Stimulated activated effector memory CD8-positive, alpha-beta T cell treated with anti-CD3 and anti-CD28 coated beads, Interleukin-12 subunit alpha, Interleukin-12 subunit beta, amount 100 ng/mL, for 72 hours (primary cell): ENCODE data around the gene TCFL5.

Source experiments
- ATAC-seq: fragments of 150-1000 bp; cut with Tn5 transposase; 2 replicates; pipeline ENCODE4 v1.10.0; 2021
- DNase-seq, 2 donors: peaks; one replicate each; pipeline ENCODE4 v3.0.0; 2021 to 2022; ENCODE audit warnings: low spot score in 2 of 2
- H3K27ac Mint-ChIP-seq: one replicate; pipeline ENCODE4 v1.8.0; 2022; ENCODE audit warnings: mild to moderate bottlenecking, mixed read lengths
- H3K36me3 Mint-ChIP-seq: one replicate; pipeline ENCODE4 v1.8.0; 2022; ENCODE audit warnings: mild to moderate bottlenecking, mixed read lengths
- H3K4me1 Mint-ChIP-seq: one replicate; pipeline ENCODE4 v1.8.0; 2022; ENCODE audit warnings: mixed read lengths
- H3K4me3 Mint-ChIP-seq: one replicate; pipeline ENCODE4 v1.8.0; 2022; ENCODE audit warnings: mild to moderate bottlenecking, mixed read lengths
- H3K9me3 Mint-ChIP-seq: one replicate; pipeline ENCODE4 v1.8.0; 2022; ENCODE audit warnings: mixed read lengths

TCFL5 gene

DNA sequence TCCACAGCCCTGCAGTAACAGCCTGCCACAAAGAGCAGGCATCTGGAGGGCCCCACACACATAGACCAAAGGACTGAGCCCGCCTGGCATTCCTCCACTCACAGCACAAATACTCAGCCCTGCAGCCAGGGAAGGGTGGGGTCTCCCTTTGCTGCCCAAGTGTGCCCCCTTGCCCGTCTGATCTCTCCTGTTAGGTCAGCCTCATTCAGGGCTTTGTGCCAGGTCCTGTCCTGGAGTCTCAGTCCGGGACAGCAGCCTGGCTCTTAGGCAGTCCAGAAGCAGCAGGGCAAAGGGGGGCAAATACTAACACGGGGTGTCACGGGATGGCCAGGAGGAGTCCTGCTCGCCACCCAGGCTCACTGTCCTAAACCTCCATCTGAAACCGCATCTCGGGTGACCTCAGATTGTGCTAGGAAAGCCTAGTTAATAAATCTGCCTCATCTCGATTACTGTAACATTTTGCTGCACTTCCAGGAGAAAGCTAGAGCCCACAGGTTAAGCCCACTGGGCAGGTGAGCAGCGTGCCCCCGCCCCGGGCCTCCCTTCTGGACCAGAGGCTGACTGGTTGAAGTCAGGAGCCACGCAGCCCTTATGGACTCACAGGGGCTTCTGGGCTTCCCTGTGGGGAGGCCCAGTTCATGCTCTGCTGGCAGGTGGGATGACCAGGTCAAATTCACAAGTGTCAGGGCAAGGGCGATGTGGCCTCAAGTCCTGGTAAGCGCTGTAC lies 60.2 kb downstream of the TCFL5 start:
- peaks cover 36% of the 10 kb centered on the region for H3K4me1 Mint-ChIP-seq
- no peak for ATAC-seq
- no peak overlapping the region for H3K27ac Mint-ChIP-seq
- no peak for DNase-seq
- H3K36me3 Mint-ChIP-seq, result peaks cover 69% of the 10 kb centered on the region
- no peaks in the 10 kb centered on the region for H3K9me3 Mint-ChIP-seq
- H3K4me3 Mint-ChIP-seq, result no peak overlapping the region

GRCh38 chr20:62800314-62801259 lies 61.0 kb downstream of the TCFL5 start:
- Mint-ChIP-seq H3K4me1 (peaks cover 28% of the 10 kb centered on the region), H3K9me3 (no peaks in the 10 kb centered on the region), H3K27ac (no peak overlapping the region), H3K4me3 (no peak overlapping the region), H3K36me3 (peaks cover 71% of the 10 kb centered on the region)
- no peak for ATAC-seq
- DNase-seq, result no peak

- no peak for DNase-seq
- H3K4me3 Mint-ChIP-seq, result no peak overlapping the region
- H3K4me1 Mint-ChIP-seq, result peaks cover 28% of the 10 kb centered on the region
- H3K36me3 Mint-ChIP-seq, result peaks cover 76% of the 10 kb centered on the region
- no peak overlapping the region for H3K27ac Mint-ChIP-seq
- H3K9me3 Mint-ChIP-seq, result no peaks in the 10 kb centered on the region
- ATAC-seq, result no peak
Observed at GRCh38 chr20:62799873-62800272, 61.7 kb downstream of the TCFL5 start.

GRCh38 chr20:62799459-62799858 lies 62.2 kb downstream of the TCFL5 start:
- H3K36me3 Mint-ChIP-seq, result peaks cover 76% of the 10 kb centered on the region
- DNase-seq, result no peak
- no peak overlapping the region for H3K4me3 Mint-ChIP-seq
- H3K4me1 Mint-ChIP-seq, result peaks cover 28% of the 10 kb centered on the region
- H3K9me3 Mint-ChIP-seq, result no peaks in the 10 kb centered on the region
- no peak for ATAC-seq
- H3K27ac Mint-ChIP-seq, result no peak overlapping the region

GRCh38 chr20:62799036-62799435 lies 62.6 kb downstream of the TCFL5 start:
- DNase-seq (no peak), ATAC-seq (no peak)
- Mint-ChIP-seq H3K36me3 (peaks cover 76% of the 10 kb centered on the region), H3K4me1 (peaks cover 25% of the 10 kb centered on the region), H3K4me3 (no peak overlapping the region), H3K27ac (no peak overlapping the region), H3K9me3 (no peaks in the 10 kb centered on the region)

- H3K36me3 Mint-ChIP-seq, result peaks cover 72% of the 10 kb centered on the region
- H3K9me3 Mint-ChIP-seq, result no peaks in the 10 kb centered on the region
- H3K27ac Mint-ChIP-seq, result peak overlapping the region; percentile 76
- DNase-seq (no peak), ATAC-seq (no peak)
- H3K4me3 Mint-ChIP-seq, result peak overlapping the region; percentile 80
- H3K4me1 Mint-ChIP-seq, result peaks cover 31% of the 10 kb centered on the region
Observed at GRCh38 chr20:62797671-62798532, 63.7 kb downstream of the TCFL5 start.

DNA sequence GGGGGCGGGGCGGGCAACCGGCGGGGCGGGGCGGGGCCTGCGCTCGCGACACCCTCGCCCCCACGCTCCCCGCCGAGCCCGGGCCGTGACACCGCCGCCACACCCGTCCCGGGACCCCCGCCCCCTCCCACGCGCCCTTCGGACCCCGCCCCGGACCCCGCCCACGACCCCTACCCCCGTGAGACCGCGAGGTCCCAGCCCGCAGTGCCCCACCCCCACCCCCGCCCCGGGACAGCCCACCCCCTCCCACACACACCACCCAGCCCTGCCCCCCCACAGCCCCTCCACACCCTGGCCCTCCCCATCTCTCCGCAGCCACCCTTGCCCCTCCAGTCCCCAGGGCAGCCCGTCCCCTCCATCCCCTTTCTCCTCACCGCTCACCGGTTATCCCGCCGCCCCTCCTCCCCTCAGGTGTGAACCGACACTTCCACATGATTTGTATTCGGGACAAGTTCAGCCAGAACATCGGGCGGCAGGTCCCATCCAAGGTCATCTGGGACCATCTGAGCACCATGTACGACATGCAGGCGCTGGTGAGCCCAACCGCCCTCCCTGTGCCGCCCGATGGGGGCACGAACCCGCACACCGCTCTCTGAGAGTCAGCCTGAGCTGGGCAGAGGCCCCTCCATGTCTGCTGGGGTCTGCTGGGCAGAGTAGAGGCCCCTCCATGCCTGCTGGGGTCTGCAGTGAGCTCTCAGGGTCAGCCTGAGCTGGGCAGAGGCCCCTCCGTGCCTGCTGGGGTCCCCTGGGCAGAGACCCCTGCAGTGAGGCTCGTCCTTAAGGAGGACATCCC lies 64.7 kb downstream of the TCFL5 start:
- Mint-ChIP-seq H3K27ac (peak overlapping the region; percentile 76), H3K4me3 (peak overlapping the region; percentile 80), H3K9me3 (no peaks in the 10 kb centered on the region), H3K4me1 (peaks cover 35% of the 10 kb centered on the region), H3K36me3 (peaks cover 72% of the 10 kb centered on the region)
- DNase-seq, result no peak
- no peak for ATAC-seq

DNA sequence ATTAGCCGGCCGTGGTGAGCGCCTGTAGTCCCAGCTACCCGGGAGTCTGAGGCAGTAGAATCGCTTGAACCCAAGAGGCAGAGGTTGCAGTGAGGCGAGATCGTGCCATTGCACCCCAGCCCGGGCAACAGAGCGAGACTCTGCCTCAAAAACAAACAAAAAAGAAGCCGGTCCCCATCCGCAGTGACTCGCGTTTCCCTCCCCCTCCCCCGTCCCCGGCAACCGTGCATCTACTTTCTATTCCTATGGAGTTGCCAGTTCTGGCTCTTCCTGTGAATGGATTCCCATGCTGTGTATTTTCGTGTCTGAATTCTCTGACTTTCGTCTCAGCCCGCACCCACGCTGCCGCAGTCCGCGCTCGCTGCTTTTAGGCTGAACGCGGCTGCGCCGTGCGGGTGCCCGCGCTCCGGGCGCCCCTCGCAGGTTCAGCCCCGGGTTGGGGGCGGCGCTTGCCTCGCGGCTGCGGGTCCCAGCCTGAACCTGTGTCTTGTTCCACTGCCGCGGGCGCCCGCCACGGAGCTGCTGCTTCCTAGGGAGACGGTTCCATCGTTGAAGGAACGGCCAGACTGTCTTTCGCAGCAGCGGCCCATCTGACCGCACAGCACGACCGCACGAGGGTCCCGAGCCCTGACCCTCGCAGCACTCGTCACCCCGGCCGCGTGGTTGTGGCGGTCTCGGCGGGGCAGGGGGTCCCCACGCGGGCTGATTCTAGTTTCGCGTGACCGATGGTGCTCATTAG lies 66.4 kb downstream of the TCFL5 start:
- H3K4me3 Mint-ChIP-seq, result peak overlapping the region; percentile 80
- peaks cover 43% of the 10 kb centered on the region for H3K4me1 Mint-ChIP-seq
- peaks cover 61% of the 10 kb centered on the region for H3K36me3 Mint-ChIP-seq
- H3K27ac Mint-ChIP-seq, result peak overlapping the region; percentile 93
- DNase-seq (peak; percentile 59 to 84), ATAC-seq (peak; percentile 4)
- H3K9me3 Mint-ChIP-seq, result no peaks in the 10 kb centered on the region

- peak overlapping the region; percentile 80 for H3K4me3 Mint-ChIP-seq
- peak; percentile 80 for ATAC-seq
- no peaks in the 10 kb centered on the region for H3K9me3 Mint-ChIP-seq
- H3K36me3 Mint-ChIP-seq, result peaks cover 51% of the 10 kb centered on the region
- peak overlapping the region; percentile 93 for H3K27ac Mint-ChIP-seq
- peak; percentile 95 to 99 for DNase-seq
- H3K4me1 Mint-ChIP-seq, result peaks cover 43% of the 10 kb centered on the region
Observed at GRCh38 chr20:62794007-62794724, 67.5 kb downstream of the TCFL5 start.

DNA sequence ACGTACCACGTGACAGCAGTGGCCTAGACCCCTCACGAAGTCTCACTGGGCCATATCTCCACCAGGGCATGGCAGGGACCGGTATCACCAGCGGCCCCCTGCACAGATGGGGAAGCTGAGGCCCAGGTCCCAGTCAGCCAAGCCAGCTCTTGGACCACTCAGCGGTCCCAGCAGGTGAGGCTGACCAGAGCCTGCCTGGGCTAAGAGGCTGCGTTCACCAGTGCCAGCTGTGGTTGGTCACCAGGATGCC lies 67.9 kb downstream of the TCFL5 start:
- DNase-seq (peak in 1 of 2 donors; percentile 68), ATAC-seq (no peak)
- H3K4me1 Mint-ChIP-seq, result peaks cover 39% of the 10 kb centered on the region
- H3K4me3 Mint-ChIP-seq, result peak overlapping the region; percentile 80
- H3K36me3 Mint-ChIP-seq, result peaks cover 46% of the 10 kb centered on the region
- H3K27ac Mint-ChIP-seq, result peak overlapping the region; percentile 93
- H3K9me3 Mint-ChIP-seq, result no peaks in the 10 kb centered on the region

DNA sequence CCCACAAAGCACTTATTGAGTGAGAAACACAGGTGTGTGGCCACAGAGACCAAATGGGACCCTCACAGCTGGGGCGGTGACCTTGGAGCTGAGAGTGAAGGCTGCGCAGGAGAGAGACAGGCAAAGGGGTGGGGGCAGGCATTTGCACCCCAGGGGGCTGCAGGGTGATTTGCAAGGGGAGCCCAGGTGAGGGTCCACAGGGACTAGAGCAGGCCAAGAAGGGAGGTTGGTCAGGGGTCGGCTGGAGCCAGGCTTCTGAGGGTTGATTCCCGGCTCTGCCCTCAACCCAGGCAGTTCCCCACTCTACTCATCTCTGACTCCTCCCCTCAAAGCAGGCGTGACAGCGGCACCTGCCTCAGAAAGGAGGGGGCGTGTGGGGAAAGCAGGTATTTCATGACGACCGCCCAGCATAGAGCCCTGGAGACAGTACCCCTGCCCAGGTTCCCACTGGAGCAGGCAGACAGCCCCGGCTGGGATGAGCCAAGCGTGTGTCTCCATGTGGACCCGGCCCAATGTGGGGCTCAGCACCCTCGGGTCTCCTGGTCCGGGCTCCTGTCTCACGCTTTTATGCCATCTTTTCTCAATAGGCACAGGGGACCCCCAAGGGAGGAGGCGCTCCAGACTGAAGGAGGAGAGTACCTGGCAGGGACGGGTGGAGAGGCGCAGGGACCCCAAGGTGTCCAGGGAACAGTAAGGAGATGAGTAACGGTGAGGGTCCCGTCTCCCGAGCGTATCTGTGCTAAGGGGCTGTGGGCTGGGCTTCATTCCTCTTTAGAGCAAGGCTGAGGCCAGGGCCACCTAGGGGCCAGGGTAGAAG lies 68.5 kb downstream of the TCFL5 start:
- no peak for ATAC-seq
- Mint-ChIP-seq H3K27ac (peak overlapping the region; percentile 93), H3K36me3 (peaks cover 41% of the 10 kb centered on the region), H3K4me1 (peaks cover 34% of the 10 kb centered on the region), H3K9me3 (no peaks in the 10 kb centered on the region), H3K4me3 (peak overlapping the region; percentile 80)
- no peak for DNase-seq

GRCh38 chr20:62792182-62792939 lies 69.3 kb downstream of the TCFL5 start:
- Mint-ChIP-seq H3K4me1 (peaks cover 33% of the 10 kb centered on the region), H3K4me3 (peak overlapping the region; percentile 80), H3K36me3 (peaks cover 35% of the 10 kb centered on the region), H3K27ac (peak overlapping the region; percentile 93), H3K9me3 (no peaks in the 10 kb centered on the region)
- ATAC-seq (no peak), DNase-seq (no peak)
